Measurements from ENCODE around the gene ATM.

DNA sequence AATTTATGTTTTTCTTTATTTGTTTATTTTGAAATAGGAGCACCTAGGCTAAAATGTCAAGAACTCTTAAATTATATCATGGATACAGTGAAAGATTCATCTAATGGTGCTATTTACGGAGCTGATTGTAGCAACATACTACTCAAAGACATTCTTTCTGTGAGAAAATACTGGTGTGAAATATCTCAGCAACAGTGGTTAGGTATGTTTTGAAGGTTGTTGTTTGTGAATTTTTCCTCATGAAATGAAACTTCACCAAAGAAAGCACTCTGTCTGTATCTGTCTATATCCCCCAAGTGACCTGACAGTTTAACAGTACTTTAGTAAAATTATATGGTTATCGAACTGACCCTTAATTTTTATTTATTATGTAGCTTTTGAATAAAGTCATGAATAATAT, 12.8 kb downstream of the ATM start:
- TF ChIP-seq, protein P1, sequence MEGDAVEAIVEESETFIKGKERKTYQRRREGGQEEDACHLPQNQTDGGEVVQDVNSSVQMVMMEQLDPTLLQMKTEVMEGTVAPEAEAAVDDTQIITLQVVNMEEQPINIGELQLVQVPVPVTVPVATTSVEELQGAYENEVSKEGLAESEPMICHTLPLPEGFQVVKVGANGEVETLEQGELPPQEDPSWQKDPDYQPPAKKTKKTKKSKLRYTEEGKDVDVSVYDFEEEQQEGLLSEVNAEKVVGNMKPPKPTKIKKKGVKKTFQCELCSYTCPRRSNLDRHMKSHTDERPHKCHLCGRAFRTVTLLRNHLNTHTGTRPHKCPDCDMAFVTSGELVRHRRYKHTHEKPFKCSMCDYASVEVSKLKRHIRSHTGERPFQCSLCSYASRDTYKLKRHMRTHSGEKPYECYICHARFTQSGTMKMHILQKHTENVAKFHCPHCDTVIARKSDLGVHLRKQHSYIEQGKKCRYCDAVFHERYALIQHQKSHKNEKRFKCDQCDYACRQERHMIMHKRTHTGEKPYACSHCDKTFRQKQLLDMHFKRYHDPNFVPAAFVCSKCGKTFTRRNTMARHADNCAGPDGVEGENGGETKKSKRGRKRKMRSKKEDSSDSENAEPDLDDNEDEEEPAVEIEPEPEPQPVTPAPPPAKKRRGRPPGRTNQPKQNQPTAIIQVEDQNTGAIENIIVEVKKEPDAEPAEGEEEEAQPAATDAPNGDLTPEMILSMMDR (conservative IDR thresholded peaks at IDR 0.05 in 1 of 2, IDR thresholded peaks at IDR 0.05 in 1 of 2; ENCODE audit: extremely low read depth in 1 of 2, insufficient read depth in 1 of 2, low read depth in 1 of 2, low read length in 2 of 2): no peak
- TF ChIP-seq EZH2 (IDR thresholded peaks at IDR 0.05; ENCODE audit: borderline replicate concordance, low read length): no peak
